Subcutaneous abdominal adipose tissue (tissue), 5 donors: ENCODE measurements around the gene POLR2F.
A peak's percentile ranks its signal among the peaks of the same experiment; 100 is the strongest.

ENCODE experiments used
- H3K27ac ChIP-seq: one replicate; pipeline ENCODE4 v1.7.0; 2013; ENCODE audit warnings: low read depth, mild to moderate bottlenecking, inconsistent platforms, low read length, moderate library complexity
- H3K27me3 ChIP-seq, 5 donors: one replicate each; pipeline ENCODE4 v1.7.0; 2013; ENCODE audit warnings: low read length in 5 of 5, inconsistent platforms in 1 of 5; ENCODE audit not compliant: control insufficient read depth in 5 of 5, insufficient read depth in 4 of 5
- H3K36me3 ChIP-seq, 5 donors: one replicate each; pipeline ENCODE4 v1.7.0; 2013; ENCODE audit warnings: low read length in 5 of 5; ENCODE audit not compliant: control insufficient read depth in 5 of 5, insufficient read depth in 5 of 5
- H3K4me1 ChIP-seq, 5 donors: one replicate each; pipeline ENCODE4 v1.7.0; 2013; ENCODE audit warnings: low read length in 5 of 5, mild to moderate bottlenecking in 3 of 5, moderate library complexity in 1 of 5; ENCODE audit not compliant: control insufficient read depth in 5 of 5, insufficient read depth in 5 of 5
- H3K4me3 ChIP-seq, 5 donors: one replicate each; pipeline ENCODE4 v1.7.0; 2013; ENCODE audit warnings: low read length in 5 of 5, low read depth in 1 of 5
- H3K9ac ChIP-seq, 5 donors: one replicate each; pipeline ENCODE4 v1.7.0; 2013; ENCODE audit warnings: low read length in 5 of 5, mild to moderate bottlenecking in 4 of 5, moderate library complexity in 3 of 5
- H3K9me3 ChIP-seq, 5 donors: one replicate each; pipeline ENCODE4 v1.7.0; 2013; ENCODE audit warnings: low read length in 5 of 5; ENCODE audit not compliant: control insufficient read depth in 5 of 5
- donor health status: healthy.
- donor health status: healthy.
- donor health status: healthy.
- donor health status: healthy.
- donor health status: healthy.

Gene POLR2F

GRCh38 chr22:37925330-37925729, 28.2 kb upstream of the POLR2F start:
- Histone ChIP-seq H3K36me3 (peaks cover 0 to 74% (median 59%) of the 10 kb centered on the region in 5 donors), H3K9ac (no peak overlapping the region), H3K9me3 (no peaks in the 10 kb centered on the region), H3K4me3 (no peak overlapping the region), H3K27me3 (no peaks in the 10 kb centered on the region), H3K4me1 (peaks cover 0 to 12% (median 5%) of the 10 kb centered on the region in 5 donors), H3K27ac (no peak overlapping the region)

DNA sequence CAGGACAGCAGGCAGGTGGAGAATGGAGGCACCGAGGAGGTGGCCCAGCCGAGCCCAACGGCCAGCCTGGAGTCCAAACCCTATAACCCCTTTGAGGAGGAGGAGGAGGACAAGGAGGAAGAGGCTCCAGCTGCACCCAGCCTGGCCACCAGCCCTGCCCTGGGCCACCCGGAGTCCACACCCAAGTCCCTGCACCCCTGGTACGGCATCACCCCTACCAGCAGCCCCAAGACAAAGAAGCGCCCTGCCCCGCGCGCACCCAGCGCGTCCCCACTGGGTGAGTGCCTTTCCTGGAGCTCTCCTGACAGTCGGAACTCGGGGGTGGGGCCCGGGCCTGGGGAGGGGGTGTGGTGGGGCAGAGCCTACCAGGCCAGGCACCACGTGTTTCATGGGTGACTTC, 27.7 kb upstream of the POLR2F start:
- peaks cover 0 to 13% (median 5%) of the 10 kb centered on the region in 5 donors for H3K4me1 ChIP-seq
- no peak overlapping the region for H3K4me3 ChIP-seq
- H3K9ac ChIP-seq: no peak overlapping the region
- H3K9me3 ChIP-seq: no peaks in the 10 kb centered on the region
- H3K27ac ChIP-seq: no peak overlapping the region
- peaks cover 0 to 74% (median 63%) of the 10 kb centered on the region in 5 donors for H3K36me3 ChIP-seq
- H3K27me3 ChIP-seq: no peaks in the 10 kb centered on the region

DNA sequence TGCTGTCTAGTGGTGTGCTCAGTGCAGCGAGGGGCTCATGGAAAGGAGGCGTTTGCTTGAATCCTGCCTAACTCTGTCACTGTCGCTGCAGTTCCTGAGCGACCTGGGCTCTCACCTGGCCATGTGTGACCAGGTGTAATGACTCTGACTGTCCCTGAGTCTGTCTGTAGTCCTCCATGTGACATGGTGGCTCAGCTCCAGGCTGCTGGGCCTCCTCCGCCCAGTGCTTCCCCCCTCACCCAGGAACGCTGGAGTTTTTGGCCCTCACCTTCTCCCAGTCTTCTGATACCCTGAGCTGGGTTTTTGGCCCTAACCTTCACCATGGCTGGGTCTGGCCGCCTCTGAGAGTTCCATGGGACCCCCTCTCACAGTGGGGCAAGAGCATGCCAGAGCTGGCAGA, 27.1 kb upstream of the POLR2F start:
- Histone ChIP-seq H3K4me1 (peaks cover 0 to 13% (median 5%) of the 10 kb centered on the region in 5 donors), H3K36me3 (peaks cover 0 to 71% (median 60%) of the 10 kb centered on the region in 5 donors), H3K9me3 (no peaks in the 10 kb centered on the region), H3K27ac (no peak overlapping the region), H3K27me3 (no peaks in the 10 kb centered on the region), H3K9ac (no peak overlapping the region), H3K4me3 (no peak overlapping the region)

GRCh38 chr22:37926771-37927636, 26.5 kb upstream of the POLR2F start:
- H3K4me1 ChIP-seq: peaks cover 0 to 13% (median 5%) of the 10 kb centered on the region in 5 donors
- no peak overlapping the region for H3K27ac ChIP-seq
- H3K9ac ChIP-seq: no peak overlapping the region
- no peaks in the 10 kb centered on the region for H3K27me3 ChIP-seq
- no peaks in the 10 kb centered on the region for H3K9me3 ChIP-seq
- no peak overlapping the region for H3K4me3 ChIP-seq
- H3K36me3 ChIP-seq: peaks cover 0 to 71% (median 58%) of the 10 kb centered on the region in 5 donors

- Histone ChIP-seq H3K4me1 (peaks cover 0 to 13% (median 5%) of the 10 kb centered on the region in 5 donors), H3K27me3 (no peaks in the 10 kb centered on the region), H3K9ac (no peak overlapping the region), H3K27ac (no peak overlapping the region), H3K4me3 (no peak overlapping the region), H3K9me3 (no peaks in the 10 kb centered on the region), H3K36me3 (peaks cover 0 to 77% (median 64%) of the 10 kb centered on the region in 5 donors)
These were observed 25.9 kb upstream of the POLR2F start for GRCh38 chr22:37927637-37927936.

DNA sequence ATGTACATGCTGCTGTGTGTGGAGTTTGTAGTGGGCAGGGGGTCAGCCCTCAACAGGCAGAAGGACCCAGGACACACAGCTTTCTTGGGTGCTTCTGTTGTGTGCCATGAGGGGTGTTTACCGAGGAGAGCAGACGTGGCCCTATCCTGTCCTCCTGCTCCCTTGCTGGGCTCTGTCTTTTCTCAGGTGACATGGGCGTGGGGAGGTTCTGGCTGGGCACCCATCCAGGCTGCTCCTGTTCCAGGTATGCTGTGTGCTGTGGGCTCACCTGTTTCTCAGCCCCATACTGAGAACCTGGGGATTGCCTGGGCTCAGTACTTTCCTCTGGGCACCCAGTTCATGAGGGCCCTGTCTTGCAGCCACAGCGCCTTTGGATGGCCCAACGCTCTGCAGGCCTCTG, 24.1 kb upstream of the POLR2F start:
- Histone ChIP-seq H3K4me1 (peaks cover 5 to 29% (median 20%) of the 10 kb centered on the region in 5 donors), H3K27ac (no peak overlapping the region), H3K4me3 (no peak overlapping the region), H3K9me3 (no peaks in the 10 kb centered on the region), H3K36me3 (peaks cover 0 to 77% (median 60%) of the 10 kb centered on the region in 5 donors), H3K9ac (no peak overlapping the region), H3K27me3 (no peaks in the 10 kb centered on the region)

DNA sequence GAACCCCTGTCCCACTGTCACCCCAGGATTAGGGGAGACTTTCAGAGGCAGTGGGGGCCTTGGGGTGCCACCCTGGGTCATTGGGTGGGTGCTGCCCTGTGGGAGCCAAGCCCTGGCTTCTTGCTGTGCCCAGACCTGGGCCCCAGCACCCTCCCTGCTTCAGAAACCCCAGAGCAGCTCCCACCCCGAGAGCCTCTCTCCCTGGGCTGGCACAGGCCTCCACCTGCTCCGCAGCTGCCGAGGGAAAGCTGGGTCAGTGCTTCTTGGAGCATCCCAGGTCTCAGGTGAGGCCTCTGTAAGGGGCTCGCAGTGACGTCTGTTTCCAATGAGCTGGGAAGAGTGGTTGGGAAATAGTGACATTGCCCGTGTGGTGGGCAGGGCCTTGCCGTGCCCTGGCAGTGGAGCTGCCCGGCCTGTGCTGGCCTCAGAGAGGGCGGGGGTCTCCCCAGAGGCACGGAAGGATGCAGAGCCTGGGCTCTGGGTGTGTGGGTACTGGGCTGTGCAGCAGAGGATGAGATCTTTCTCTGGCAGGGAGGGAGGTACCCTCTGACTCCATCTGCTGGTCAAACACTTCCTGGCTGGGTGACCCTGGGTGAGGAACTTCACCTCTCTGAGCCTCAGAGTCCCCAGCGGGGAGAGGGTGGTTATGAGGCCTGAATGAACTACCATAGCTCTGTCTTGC, 23.1 kb upstream of the POLR2F start:
- H3K4me3 ChIP-seq: no peak overlapping the region
- H3K36me3 ChIP-seq: peaks cover 0 to 68% (median 54%) of the 10 kb centered on the region in 5 donors

GRCh38 chr22:37930952-37931440, 22.5 kb upstream of the POLR2F start:
- Histone ChIP-seq H3K4me3 (no peak overlapping the region), H3K36me3 (peaks cover 0 to 62% (median 48%) of the 10 kb centered on the region in 5 donors), H3K4me1 (peaks cover 5 to 26% (median 15%) of the 10 kb centered on the region in 5 donors), H3K9ac (peak overlapping the region in 1 of 5 donors; percentile 56), H3K9me3 (no peaks in the 10 kb centered on the region), H3K27me3 (no peaks in the 10 kb centered on the region), H3K27ac (peak overlapping the region; percentile 11)

More for the DNA sequence above, 23.1 kb upstream of the POLR2F start:
- H3K9ac ChIP-seq: peak overlapping the region in 1 of 5 donors; percentile 56
- H3K27ac ChIP-seq: peak overlapping the region; percentile 11
- H3K9me3 ChIP-seq: no peaks in the 10 kb centered on the region
- peaks cover 5 to 26% (median 15%) of the 10 kb centered on the region in 5 donors for H3K4me1 ChIP-seq
- no peaks in the 10 kb centered on the region for H3K27me3 ChIP-seq

GRCh38 chr22:37931893-37932389, 21.6 kb upstream of the POLR2F start:
- H3K36me3 ChIP-seq: peaks cover 0 to 57% (median 40%) of the 10 kb centered on the region in 5 donors
- no peaks in the 10 kb centered on the region for H3K27me3 ChIP-seq
- H3K9me3 ChIP-seq: no peaks in the 10 kb centered on the region
- H3K4me3 ChIP-seq: no peak overlapping the region
- H3K4me1 ChIP-seq: peaks cover 5 to 26% (median 15%) of the 10 kb centered on the region in 5 donors
- no peak overlapping the region for H3K9ac ChIP-seq
- H3K27ac ChIP-seq: peak overlapping the region; percentile 91

- Histone ChIP-seq H3K9ac (no peak overlapping the region), H3K9me3 (no peaks in the 10 kb centered on the region), H3K27me3 (no peaks in the 10 kb centered on the region), H3K36me3 (peaks cover 0 to 55% (median 38%) of the 10 kb centered on the region in 5 donors), H3K27ac (peak overlapping the region; percentile 91), H3K4me3 (no peak overlapping the region), H3K4me1 (peaks cover 5 to 26% (median 15%) of the 10 kb centered on the region in 5 donors)
These were observed 21.1 kb upstream of the POLR2F start for GRCh38 chr22:37932401-37932800.
